HCT116 (cell line): ENCODE measurements around the gene NDUFA7.

Source experiments
- CBX3 ChIP-seq: IDR thresholded peaks from 2 replicates; pipeline ENCODE4 v1.6.1; 2012; ENCODE audit warnings: low read depth
- CTCF ChIP-seq, 3 experiments: fragments of 200-600 bp in 1 of 3; sonication (generic) in 1 of 3; IDR thresholded peaks in 2 of 3; conservative IDR thresholded peaks in 1 of 3; 2 replicates each; pipeline ENCODE4 v1.5.1; 2012 to 2017; ENCODE audit warnings: low read depth in 2 of 3, low read length in 2 of 3, antibody characterized with exemption in 1 of 3, borderline replicate concordance in 1 of 3, control low read depth in 1 of 3, mild to moderate bottlenecking in 1 of 3, mixed read lengths in 1 of 3, mixed run types in 1 of 3, moderate library complexity in 1 of 3; ENCODE audit not compliant: insufficient read depth in 1 of 3
- EZH2 ChIP-seq: fragments of 200-600 bp; sonication (generic); IDR thresholded peaks from 2 replicates; pipeline ENCODE4 v1.6.1; 2017; ENCODE audit warnings: antibody characterized with exemption, mixed run types
- JUND ChIP-seq: IDR thresholded peaks from 2 replicates; pipeline ENCODE4 v1.6.1; 2012
- POLR2A ChIP-seq: IDR thresholded peaks from 2 replicates; pipeline ENCODE4 v1.7.0; 2011; ENCODE audit warnings: borderline replicate concordance; ENCODE audit not compliant: insufficient read depth, insufficient read length; ENCODE audit errors: extremely low read depth
- POLR2AphosphoS5 ChIP-seq: IDR thresholded peaks from 2 replicates; pipeline ENCODE4 v1.6.1; 2011; ENCODE audit warnings: mild to moderate bottlenecking, low read depth, low read length, moderate library complexity
- ZNF274 ChIP-seq: fragments of 200-500 bp; sonication (Bioruptor generic); IDR thresholded peaks from 2 replicates; pipeline ENCODE4 v1.6.1; 2014; ENCODE audit warnings: mild to moderate bottlenecking, low read depth, low read length, inconsistent platforms
- TF ChIP-seq, protein P1 (sequence below): IDR thresholded peaks from 2 replicates; pipeline ENCODE4 v1.6.1; 2012; ENCODE audit warnings: low read depth

DNA sequence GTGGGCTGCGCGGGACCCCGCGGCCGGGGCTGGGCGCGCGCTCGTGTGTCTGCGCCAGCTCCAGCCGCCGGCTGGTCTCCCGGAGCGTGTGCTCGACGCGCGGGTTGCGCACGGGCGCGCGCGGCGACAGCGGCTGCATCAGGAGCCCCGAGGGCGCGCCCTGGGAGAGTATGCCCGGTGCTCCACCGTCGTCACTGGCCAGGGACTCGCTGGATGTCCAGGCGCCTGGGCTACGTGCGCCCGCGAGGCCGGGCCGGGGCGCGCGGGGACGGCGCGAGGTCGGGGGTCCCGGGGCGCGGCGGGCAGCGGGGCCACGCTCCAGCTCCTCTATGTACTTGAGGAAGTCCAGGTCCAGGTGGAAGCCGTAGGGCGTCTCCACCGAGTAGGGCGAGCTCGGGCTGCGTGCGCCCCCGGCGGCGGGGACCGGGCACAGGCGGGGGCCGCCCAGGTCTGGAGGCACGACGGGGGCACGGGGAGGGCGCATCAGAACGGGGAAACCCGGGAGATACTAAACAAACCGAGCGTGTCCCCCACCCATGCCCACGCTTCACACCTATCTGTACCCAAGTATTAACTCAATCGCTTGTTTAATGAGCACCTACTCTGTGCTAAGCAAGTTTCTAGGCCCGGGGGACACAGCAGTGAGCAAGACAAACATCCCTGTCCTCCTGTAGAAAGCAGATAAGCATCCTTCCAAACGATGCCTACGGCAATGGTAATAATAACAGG, 14.3 kb upstream of the NDUFA7 start:
- TF ChIP-seq CTCF (IDR thresholded peaks at IDR 0.05 in 2 of 3, conservative IDR thresholded peaks at IDR 0.05 in 1 of 3; ENCODE audit: borderline replicate concordance in 1 of 3, insufficient read depth in 1 of 3, low read depth in 2 of 3, low read length in 2 of 3) (peak in 2 of 3 experiments; percentile 58 to 59; a peak in 4 of 6 replicates), POLR2AphosphoS5 (peak; percentile 2; the same call in 1 of the 2 replicates), CBX3 (no peak), POLR2A (no peak), ZNF274 (no peak), JUND (no peak), EZH2 (no peak)
- TF ChIP-seq, protein P1, sequence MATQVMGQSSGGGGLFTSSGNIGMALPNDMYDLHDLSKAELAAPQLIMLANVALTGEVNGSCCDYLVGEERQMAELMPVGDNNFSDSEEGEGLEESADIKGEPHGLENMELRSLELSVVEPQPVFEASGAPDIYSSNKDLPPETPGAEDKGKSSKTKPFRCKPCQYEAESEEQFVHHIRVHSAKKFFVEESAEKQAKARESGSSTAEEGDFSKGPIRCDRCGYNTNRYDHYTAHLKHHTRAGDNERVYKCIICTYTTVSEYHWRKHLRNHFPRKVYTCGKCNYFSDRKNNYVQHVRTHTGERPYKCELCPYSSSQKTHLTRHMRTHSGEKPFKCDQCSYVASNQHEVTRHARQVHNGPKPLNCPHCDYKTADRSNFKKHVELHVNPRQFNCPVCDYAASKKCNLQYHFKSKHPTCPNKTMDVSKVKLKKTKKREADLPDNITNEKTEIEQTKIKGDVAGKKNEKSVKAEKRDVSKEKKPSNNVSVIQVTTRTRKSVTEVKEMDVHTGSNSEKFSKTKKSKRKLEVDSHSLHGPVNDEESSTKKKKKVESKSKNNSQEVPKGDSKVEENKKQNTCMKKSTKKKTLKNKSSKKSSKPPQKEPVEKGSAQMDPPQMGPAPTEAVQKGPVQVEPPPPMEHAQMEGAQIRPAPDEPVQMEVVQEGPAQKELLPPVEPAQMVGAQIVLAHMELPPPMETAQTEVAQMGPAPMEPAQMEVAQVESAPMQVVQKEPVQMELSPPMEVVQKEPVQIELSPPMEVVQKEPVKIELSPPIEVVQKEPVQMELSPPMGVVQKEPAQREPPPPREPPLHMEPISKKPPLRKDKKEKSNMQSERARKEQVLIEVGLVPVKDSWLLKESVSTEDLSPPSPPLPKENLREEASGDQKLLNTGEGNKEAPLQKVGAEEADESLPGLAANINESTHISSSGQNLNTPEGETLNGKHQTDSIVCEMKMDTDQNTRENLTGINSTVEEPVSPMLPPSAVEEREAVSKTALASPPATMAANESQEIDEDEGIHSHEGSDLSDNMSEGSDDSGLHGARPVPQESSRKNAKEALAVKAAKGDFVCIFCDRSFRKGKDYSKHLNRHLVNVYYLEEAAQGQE = no peak
